WTC11 (cell line): ENCODE results near the gene WDR27. TPM values are rescaled to one million over a fixed set of nuclear protein-coding genes. Genes with fewer than 3 reads are reported as not detected.
A peak's percentile ranks its signal among the peaks of the same experiment; 100 is the strongest.

Experiments used
- ATAC-seq: fragments of 200-7000 bp; cut with Tn5 transposase; 2 replicates; pipeline ENCODE4 v1.10.0; 2021; ENCODE audit warnings: mild to moderate bottlenecking, moderate library complexity
- CTCF ChIA-PET: fragments of 300-600 bp; sonication (Branson Sonifier 250); formaldehyde crosslinking; loops from one replicate; lab custom pipeline; 2021; ENCODE audit warnings: antibody characterized with exemption; lab: Charles Lee
- POLR2A ChIA-PET: fragments of 350-600 bp; sonication (Branson Sonifier 250); formaldehyde crosslinking; loops from one replicate; lab custom pipeline; 2021; ENCODE audit warnings: antibody characterized with exemption; lab: Charles Lee
- DNase-seq: peaks from one replicate; pipeline ENCODE4 v3.0.0; 2021; ENCODE audit warnings: low spot score
- H3K27ac Mint-ChIP-seq: 2 replicates; pipeline ENCODE4 v1.8.0; 2021; ENCODE audit warnings: mixed read lengths
- H3K27me3 Mint-ChIP-seq: 2 replicates; pipeline ENCODE4 v1.8.0; 2021; ENCODE audit warnings: low read depth, mild to moderate bottlenecking, moderate library complexity, mixed read lengths
- H3K36me3 Mint-ChIP-seq: 2 replicates; pipeline ENCODE4 v1.8.0; 2021; ENCODE audit warnings: mixed read lengths
- H3K4me1 Mint-ChIP-seq: 2 replicates; pipeline ENCODE4 v1.8.0; 2022; ENCODE audit warnings: mixed read lengths
- H3K4me3 Mint-ChIP-seq: 2 replicates; pipeline ENCODE4 v1.8.0; 2021; ENCODE audit warnings: mild to moderate bottlenecking, moderate library complexity, mixed read lengths
- H3K9me3 Mint-ChIP-seq: 2 replicates; pipeline ENCODE4 v1.8.0; 2021; ENCODE audit warnings: mixed read lengths
- CBFB ChIP-seq: sonication (generic); formaldehyde crosslinking; IDR thresholded peaks from 2 replicates; pipeline ENCODE4 v1.8.1; 2022; ENCODE audit warnings: mild to moderate bottlenecking, low read depth, missing genetic modification reagents
- EMX1 ChIP-seq: fragments of 250-450 bp; sonication (Bioruptor Pico); IDR thresholded peaks from 2 replicates; pipeline ENCODE4 v1.8.0; 2021; ENCODE audit warnings: mild to moderate bottlenecking
- ETV6 ChIP-seq: sonication (generic); formaldehyde crosslinking; IDR thresholded peaks from 2 replicates; pipeline ENCODE4 v1.8.1; 2022; ENCODE audit warnings: mild to moderate bottlenecking, missing genetic modification reagents
- FOXJ3 ChIP-seq: sonication (generic); formaldehyde crosslinking; IDR thresholded peaks from 2 replicates; pipeline ENCODE4 v1.9.0; 2021; ENCODE audit warnings: missing genetic modification reagents, mild to moderate bottlenecking, borderline replicate concordance
- FOXK1 ChIP-seq: sonication (generic); formaldehyde crosslinking; IDR thresholded peaks from 2 replicates; pipeline ENCODE4 v1.8.0; 2022; ENCODE audit warnings: mild to moderate bottlenecking, moderate library complexity, missing genetic modification reagents
- HMGA2 ChIP-seq: fragments of 250-450 bp; sonication (Bioruptor Pico); IDR thresholded peaks from 2 replicates; pipeline ENCODE4 v1.4.0; 2021; ENCODE audit warnings: mild to moderate bottlenecking, moderate library complexity
- IRF2 ChIP-seq: sonication (generic); formaldehyde crosslinking; IDR thresholded peaks from 2 replicates; pipeline ENCODE4 v1.8.0; 2022; ENCODE audit warnings: low read depth, missing genetic modification reagents, borderline replicate concordance
- NFATC4 ChIP-seq: fragments of 250-450 bp; sonication (Bioruptor Pico); IDR thresholded peaks from 2 replicates; pipeline ENCODE4 v1.9.0; 2021; ENCODE audit warnings: mild to moderate bottlenecking
- NFE2L1 ChIP-seq: sonication (generic); formaldehyde crosslinking; IDR thresholded peaks from 2 replicates; pipeline ENCODE4 v1.8.1; 2023; ENCODE audit warnings: missing genetic modification reagents
- NFYB ChIP-seq: sonication (generic); formaldehyde crosslinking; conservative IDR thresholded peaks from 2 replicates; pipeline ENCODE4 v1.8.0; 2022; ENCODE audit warnings: low read depth, missing genetic modification reagents
- PREB ChIP-seq: sonication (generic); formaldehyde crosslinking; IDR thresholded peaks from 2 replicates; pipeline ENCODE4 v1.8.1; 2022; ENCODE audit warnings: mild to moderate bottlenecking, missing genetic modification reagents, moderate library complexity, borderline replicate concordance
- RORB ChIP-seq: fragments of 250-450 bp; sonication (Bioruptor Pico); IDR thresholded peaks from 2 replicates; pipeline ENCODE4 v1.9.0; 2021; ENCODE audit warnings: mild to moderate bottlenecking
- SMAD4 ChIP-seq: sonication (generic); formaldehyde crosslinking; IDR thresholded peaks from 2 replicates; pipeline ENCODE4 v1.8.0; 2022; ENCODE audit warnings: mild to moderate bottlenecking, missing genetic modification reagents
- SOX15 ChIP-seq: fragments of 250-450 bp; sonication (Bioruptor Pico); IDR thresholded peaks from 2 replicates; pipeline ENCODE4 v1.9.0; 2021; ENCODE audit warnings: mild to moderate bottlenecking
- SP1 ChIP-seq: sonication (generic); formaldehyde crosslinking; conservative IDR thresholded peaks from 2 replicates; pipeline ENCODE4 v1.8.1; 2022; ENCODE audit warnings: missing genetic modification reagents
- USF2 ChIP-seq: sonication (generic); formaldehyde crosslinking; IDR thresholded peaks from 2 replicates; pipeline ENCODE4 v1.8.1; 2023; ENCODE audit warnings: mild to moderate bottlenecking, missing genetic modification reagents, moderate library complexity
- ZNF121 ChIP-seq: sonication (generic); formaldehyde crosslinking; IDR thresholded peaks from 2 replicates; pipeline ENCODE4 v1.8.0; 2023; ENCODE audit warnings: missing genetic modification reagents
- ZNF219 ChIP-seq: sonication (generic); formaldehyde crosslinking; IDR thresholded peaks from 2 replicates; pipeline ENCODE4 v1.8.0; 2023; ENCODE audit warnings: missing genetic modification reagents, mild to moderate bottlenecking, borderline replicate concordance
- ZNF317 ChIP-seq: sonication (generic); formaldehyde crosslinking; IDR thresholded peaks from 2 replicates; pipeline ENCODE4 v1.8.1; 2023; ENCODE audit warnings: low read depth, mild to moderate bottlenecking, moderate library complexity, missing genetic modification reagents, borderline replicate concordance
- ZNF423 ChIP-seq: fragments of 250-450 bp; sonication (Bioruptor Pico); IDR thresholded peaks from 2 replicates; pipeline ENCODE4 v2.1.2; 2022; ENCODE audit warnings: mild to moderate bottlenecking, moderate library complexity
- ZNF512 ChIP-seq: sonication (generic); formaldehyde crosslinking; IDR thresholded peaks from 2 replicates; pipeline ENCODE4 v1.8.1; 2022; ENCODE audit warnings: missing genetic modification reagents, borderline replicate concordance
- total RNA-seq: library from RNA; stranded (reverse); gene quantifications from 3 replicates; pipeline ENCODE4 v1.2.3, GENCODE V29; 2021
- TF ChIP-seq, protein P1 (sequence below): fragments of 250-450 bp; sonication (Bioruptor Pico); IDR thresholded peaks from 2 replicates; pipeline ENCODE4 v2.1.2; 2022; ENCODE audit warnings: mild to moderate bottlenecking, moderate library complexity
- TF ChIP-seq, protein P2 (sequence below): sonication (generic); formaldehyde crosslinking; IDR thresholded peaks from 2 replicates; pipeline ENCODE4 v1.8.0; 2022; ENCODE audit warnings: mild to moderate bottlenecking, missing genetic modification reagents

Gene WDR27
- total RNA-seq, 1 experiment from 2014 or later, result 126 TPM

DNA sequence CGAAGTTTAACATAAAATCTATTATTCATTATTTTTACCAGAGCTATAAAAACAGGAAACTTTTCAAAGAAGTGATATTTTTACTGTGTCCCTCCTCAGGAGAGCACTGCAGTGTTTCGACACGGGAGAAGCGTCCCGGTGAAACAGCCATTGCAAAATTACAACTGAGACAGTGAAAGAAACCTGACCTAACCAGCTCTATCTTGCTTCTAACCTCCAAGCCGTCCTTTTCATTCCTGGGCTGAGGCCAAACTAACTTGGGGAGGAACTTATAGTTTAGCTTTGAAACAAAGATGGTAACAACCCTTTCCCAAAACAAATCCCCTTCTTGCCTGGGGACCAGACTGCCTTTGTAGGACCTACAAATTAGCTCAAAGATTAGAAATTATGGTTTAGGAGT lies 79.2 kb downstream of the WDR27 start (continued):
- TF ChIP-seq FOXJ3 (CRISPR knock-in tag) (no peak), RORB (CRISPR knock-in tag) (no peak), CBFB (CRISPR knock-in tag) (no peak)
- TF ChIP-seq, protein P1, sequence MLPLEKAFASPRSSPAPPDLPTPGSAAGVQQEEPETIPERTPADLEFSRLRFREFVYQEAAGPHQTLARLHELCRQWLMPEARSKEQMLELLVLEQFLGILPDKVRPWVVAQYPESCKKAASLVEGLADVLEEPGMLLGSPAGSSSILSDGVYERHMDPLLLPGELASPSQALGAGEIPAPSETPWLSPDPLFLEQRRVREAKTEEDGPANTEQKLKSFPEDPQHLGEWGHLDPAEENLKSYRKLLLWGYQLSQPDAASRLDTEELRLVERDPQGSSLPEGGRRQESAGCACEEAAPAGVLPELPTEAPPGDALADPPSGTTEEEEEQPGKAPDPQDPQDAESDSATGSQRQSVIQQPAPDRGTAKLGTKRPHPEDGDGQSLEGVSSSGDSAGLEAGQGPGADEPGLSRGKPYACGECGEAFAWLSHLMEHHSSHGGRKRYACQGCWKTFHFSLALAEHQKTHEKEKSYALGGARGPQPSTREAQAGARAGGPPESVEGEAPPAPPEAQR (CRISPR knock-in tag), result no peak

DNA sequence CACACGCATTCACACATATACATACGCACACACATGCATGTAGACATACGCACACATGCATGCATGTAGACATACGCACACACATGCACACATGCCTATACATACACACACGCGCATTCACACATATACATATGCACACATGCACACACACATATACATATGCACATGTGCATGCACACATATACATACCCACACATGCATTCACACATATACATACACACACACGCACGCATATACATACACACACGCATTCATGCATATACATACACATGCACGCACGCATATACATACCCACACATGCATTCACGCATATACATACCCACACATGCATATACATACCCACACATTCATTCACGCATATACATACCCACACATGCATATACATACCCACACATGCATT lies 80.5 kb downstream of the WDR27 start:
- H3K4me3 Mint-ChIP-seq, result no peak overlapping the region
- H3K9me3 Mint-ChIP-seq, result peaks cover 7% of the 10 kb centered on the region
- H3K27me3 Mint-ChIP-seq, result peaks cover 4% of the 10 kb centered on the region
- peaks cover 33% of the 10 kb centered on the region for H3K36me3 Mint-ChIP-seq
- DNase-seq (no peak), ATAC-seq (no peak)
- CTCF ChIA-PET, result no interaction called here
- no peak for TF ChIP-seq IRF2 (CRISPR knock-in tag)
- TF ChIP-seq NFATC4, result no peak
- TF ChIP-seq ZNF423, result no peak
- no peak for TF ChIP-seq NFYB
- no peak for TF ChIP-seq NFE2L1 (CRISPR knock-in tag)
- no peak for TF ChIP-seq FOXK1 (CRISPR knock-in tag)
- no peak for TF ChIP-seq ETV6 (CRISPR knock-in tag)
- no peak for TF ChIP-seq SMAD4 (CRISPR knock-in tag)
- TF ChIP-seq USF2 (CRISPR knock-in tag), result no peak
- TF ChIP-seq SOX15 (CRISPR knock-in tag), result no peak
- POLR2A ChIA-PET, result no interaction called here
- peaks cover 54% of the 10 kb centered on the region for H3K4me1 Mint-ChIP-seq
- H3K27ac Mint-ChIP-seq, result peak overlapping the region; percentile 28; the same call in 1 of the 2 replicates

- H3K9me3 Mint-ChIP-seq, result peaks cover 16% of the 10 kb centered on the region
- 0 out of 2 replicates have a peak, but pooled peaks have one; percentile 54 for TF ChIP-seq ZNF317
- TF ChIP-seq SP1 (CRISPR knock-in tag), result no peak
- peaks cover 8% of the 10 kb centered on the region for H3K27me3 Mint-ChIP-seq
- ATAC-seq, result peak; percentile 30
- ChIA-PET POLR2A (no interaction called here), CTCF (interaction anchor here (1.0 kb wide), 1 partner anchor 20 kb away, joined by 3 read pairs; no protein-coding TSS in a partner anchor)
- peak overlapping the region; percentile 97 for H3K27ac Mint-ChIP-seq
- H3K4me3 Mint-ChIP-seq, result peak overlapping the region; percentile 55
- no peak for DNase-seq
- peaks cover 54% of the 10 kb centered on the region for H3K4me1 Mint-ChIP-seq
- H3K36me3 Mint-ChIP-seq, result peaks cover 37% of the 10 kb centered on the region
Observed at GRCh38 chr6:169620171-169621130, 81.4 kb downstream of the WDR27 start.

GRCh38 chr6:169619650-169620049 lies 82.2 kb downstream of the WDR27 start:
- Mint-ChIP-seq H3K4me3 (peak overlapping the region; percentile 55), H3K9me3 (peaks cover 16% of the 10 kb centered on the region), H3K4me1 (peaks cover 54% of the 10 kb centered on the region), H3K27ac (peak overlapping the region; percentile 97), H3K27me3 (peaks cover 8% of the 10 kb centered on the region), H3K36me3 (peaks cover 32% of the 10 kb centered on the region)
- ChIA-PET CTCF (interaction anchor here (1.0 kb wide), 1 partner anchor 21 kb away, joined by 3 read pairs; no protein-coding TSS in a partner anchor), POLR2A (no interaction called here)
- DNase-seq (no peak), ATAC-seq (peak; percentile 8)
- TF ChIP-seq PREB (CRISPR knock-in tag) (no peak), ZNF121 (CRISPR knock-in tag) (no peak), NFATC4 (no peak), ZNF512 (CRISPR knock-in tag) (no peak), EMX1 (CRISPR knock-in tag) (no peak), HMGA2 (CRISPR knock-in tag) (no peak), ZNF219 (CRISPR knock-in tag) (no peak), SP1 (CRISPR knock-in tag) (no peak)
- TF ChIP-seq, protein P1 (CRISPR knock-in tag), result no peak
- TF ChIP-seq, protein P2, sequence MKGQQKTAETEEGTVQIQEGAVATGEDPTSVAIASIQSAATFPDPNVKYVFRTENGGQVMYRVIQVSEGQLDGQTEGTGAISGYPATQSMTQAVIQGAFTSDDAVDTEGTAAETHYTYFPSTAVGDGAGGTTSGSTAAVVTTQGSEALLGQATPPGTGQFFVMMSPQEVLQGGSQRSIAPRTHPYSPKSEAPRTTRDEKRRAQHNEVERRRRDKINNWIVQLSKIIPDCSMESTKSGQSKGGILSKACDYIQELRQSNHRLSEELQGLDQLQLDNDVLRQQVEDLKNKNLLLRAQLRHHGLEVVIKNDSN (CRISPR knock-in tag), result no peak
